Measurements from ENCODE around the gene DMBT1. TPM values are rescaled to one million over a fixed set of nuclear protein-coding genes. Genes with fewer than 3 reads are reported as not detected.

The DMBT1 gene
- total RNA-seq, 4 donors from 2014 or later, result 0.15 to 0.62 (median 0.31) TPM

GRCh38 chr10:122688293-122688989 is 127.9 kb downstream of the DMBT1 start:
- Histone ChIP-seq H3K4me3 (no peak overlapping the region), H3K27ac (no peak overlapping the region), H3K9me3 (no peaks in the 10 kb centered on the region), H3K27me3 (peaks cover 19% of the 10 kb centered on the region), H3K36me3 (no peaks in the 10 kb centered on the region), H3K4me1 (no peaks in the 10 kb centered on the region)
- no peak for DNase-seq (ENCODE audit: low spot score in 2 of 2)
- 65% methylated on average over 6 of the region's 6 CpGs for WGBS
- no peak for TF ChIP-seq POLR2AphosphoS5 (IDR thresholded peaks at IDR 0.05)
- TF ChIP-seq CTCF (IDR thresholded peaks at IDR 0.05), result no peak
- TF ChIP-seq EP300 (IDR thresholded peaks at IDR 0.05), result no peak
- no peak for TF ChIP-seq POLR2A (IDR thresholded peaks at IDR 0.05)

DNA sequence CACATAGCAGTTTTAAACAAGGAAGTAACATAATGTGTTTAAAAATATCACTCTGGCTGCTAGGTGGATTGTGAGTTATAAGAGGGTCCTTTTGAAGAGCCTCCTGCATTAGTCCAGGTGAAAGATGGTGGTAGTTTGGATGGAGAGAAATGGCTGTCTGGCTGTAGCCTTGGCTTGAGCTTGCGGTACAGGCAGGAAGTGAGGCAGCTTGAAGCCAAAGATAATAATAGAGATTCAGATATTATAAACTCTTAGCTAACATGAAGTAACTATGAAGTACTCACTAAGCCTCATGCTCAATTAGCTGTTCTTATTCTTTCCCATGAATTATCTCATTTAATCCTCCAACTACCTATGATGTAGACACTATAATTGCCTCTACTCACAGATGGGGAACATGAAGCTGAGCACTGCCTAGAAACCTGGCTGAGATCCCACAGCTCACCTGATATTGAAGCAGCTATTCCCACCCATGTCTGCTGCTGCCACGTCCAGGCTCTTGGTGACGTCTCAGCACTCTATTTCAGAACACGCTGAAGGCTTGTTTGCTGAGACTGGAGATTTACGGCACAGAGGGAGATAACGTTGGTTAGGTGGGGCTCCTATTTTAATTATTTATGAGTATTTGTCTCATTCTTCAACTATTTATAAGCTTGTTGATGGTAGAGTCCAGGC is 128.7 kb downstream of the DMBT1 start:
- H3K9me3 ChIP-seq, result no peaks in the 10 kb centered on the region
- H3K27me3 ChIP-seq, result peaks cover 12% of the 10 kb centered on the region
- H3K36me3 ChIP-seq, result no peaks in the 10 kb centered on the region
- TF ChIP-seq EP300 (IDR thresholded peaks at IDR 0.05) (no peak), POLR2A (IDR thresholded peaks at IDR 0.05) (no peak), POLR2AphosphoS5 (IDR thresholded peaks at IDR 0.05) (no peak)
- no peak overlapping the region for H3K27ac ChIP-seq
- 51% methylated on average over 6 of the region's 6 CpGs for WGBS
- no peak overlapping the region for H3K4me3 ChIP-seq
- DNase-seq (ENCODE audit: low spot score in 2 of 2), result no peak
- H3K4me1 ChIP-seq, result no peaks in the 10 kb centered on the region

DNA sequence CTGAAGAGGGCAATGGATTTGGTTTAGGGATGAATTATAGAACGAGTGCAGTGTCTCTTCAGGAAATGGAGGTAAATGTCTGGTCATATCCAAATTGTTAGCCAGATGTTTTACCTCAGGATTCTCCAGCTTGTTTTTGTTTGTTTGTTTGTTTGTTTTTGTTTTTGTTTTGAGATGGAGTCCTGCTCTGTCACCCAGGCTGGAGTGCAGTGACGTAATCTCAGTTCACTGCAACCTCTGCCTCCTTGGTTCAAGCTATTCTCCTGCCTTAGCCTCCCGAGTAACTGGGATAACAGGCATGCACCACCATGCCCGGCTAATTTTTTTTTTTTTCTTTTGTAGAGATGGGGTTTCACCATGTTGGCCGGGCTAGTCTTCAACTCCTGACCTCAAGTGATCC is 132.2 kb downstream of the DMBT1 start:
- Histone ChIP-seq H3K4me1 (no peaks in the 10 kb centered on the region), H3K27me3 (peaks cover 11% of the 10 kb centered on the region), H3K4me3 (no peak overlapping the region), H3K36me3 (no peaks in the 10 kb centered on the region), H3K27ac (no peak overlapping the region), H3K9me3 (no peaks in the 10 kb centered on the region)
- no peak for TF ChIP-seq EP300 (IDR thresholded peaks at IDR 0.05)
- no peak for TF ChIP-seq POLR2AphosphoS5 (IDR thresholded peaks at IDR 0.05)
- no peak for TF ChIP-seq CTCF (IDR thresholded peaks at IDR 0.05)
- TF ChIP-seq POLR2A (IDR thresholded peaks at IDR 0.05), result no peak
- WGBS, result 87% methylated on average over 5 of the region's 5 CpGs
- no peak for DNase-seq (ENCODE audit: low spot score in 2 of 2)

Other genes starting within 250 kb of the DMBT1 start
- gene PLEKHA1, start 186.0 kb upstream of the DMBT1 start, total RNA-seq, result 10 to 100 TPM; 68.2 to 91.6 (median 78.8) TPM
- gene ARMS2, start 106.1 kb upstream of the DMBT1 start, total RNA-seq, result under 1 TPM in 1 of 4 donors, not detected in 3; 0.72 TPM
- gene HTRA1, start 99.2 kb upstream of the DMBT1 start, total RNA-seq, result 10 to 100 TPM; 55.2 to 99.5 (median 80.6) TPM
- not detected for gene C10orf120, start 139.1 kb downstream of the DMBT1 start, total RNA-seq